SU-DHL-6 (cell line): ENCODE results near the gene INSM1.

Source experiments
- CTCF ChIP-seq: fragments of 200-600 bp; sonication (generic); IDR thresholded peaks from one replicate; pipeline ENCODE4 v1.5.1; 2017; ENCODE audit warnings: antibody characterized with exemption, mild to moderate bottlenecking, low read length, moderate library complexity; ENCODE audit not compliant: insufficient read depth, poor library complexity, severe bottlenecking
- EZH2phosphoT487 ChIP-seq: fragments of 200-600 bp; sonication (generic), shearing (Covaris generic); conservative IDR thresholded peaks from 2 replicates; pipeline ENCODE4 v1.6.1; 2018; ENCODE audit warnings: mild to moderate bottlenecking, antibody characterized with exemption, low read length, moderate library complexity, mixed read lengths

GRCh38 chr20:20364593-20365479 lies 3.1 kb upstream of the INSM1 start:
- TF ChIP-seq CTCF (no peak), EZH2phosphoT487 (no peak)
